Stimulated activated CD4-positive, alpha-beta T cell treated with anti-CD3 and anti-CD28 coated beads, Interleukin-1b, Interleukin-23, amount 100 ng/mL, for 4 hours (primary cell): ENCODE data around the gene CNTNAP2.

Experiments
- DNase-seq, 2 donors: peaks; one replicate each; pipeline ENCODE4 v3.0.0-alpha.2; 2020; ENCODE audit warnings: low read depth in 2 of 2

Gene CNTNAP2

DNA sequence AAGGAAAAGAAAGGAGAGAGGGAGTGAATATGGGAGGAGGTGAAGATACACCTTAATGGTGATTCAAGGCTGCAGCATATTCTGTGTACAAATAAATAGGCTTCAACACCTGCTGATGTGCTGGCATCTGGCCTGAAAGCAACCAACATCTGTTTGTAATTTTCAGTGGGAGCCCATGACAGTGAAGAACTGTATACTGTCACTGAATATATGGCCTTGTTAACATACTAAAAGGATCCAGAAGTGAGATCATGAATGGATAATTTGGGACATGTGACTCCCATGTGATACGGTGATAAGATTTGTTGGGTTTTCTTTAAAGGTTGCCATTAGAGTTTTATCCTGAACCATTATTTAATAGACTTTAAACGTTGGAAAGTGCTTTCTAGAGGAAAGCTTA lies 459.3 kb downstream of the CNTNAP2 start:
- no peak for DNase-seq

DNA sequence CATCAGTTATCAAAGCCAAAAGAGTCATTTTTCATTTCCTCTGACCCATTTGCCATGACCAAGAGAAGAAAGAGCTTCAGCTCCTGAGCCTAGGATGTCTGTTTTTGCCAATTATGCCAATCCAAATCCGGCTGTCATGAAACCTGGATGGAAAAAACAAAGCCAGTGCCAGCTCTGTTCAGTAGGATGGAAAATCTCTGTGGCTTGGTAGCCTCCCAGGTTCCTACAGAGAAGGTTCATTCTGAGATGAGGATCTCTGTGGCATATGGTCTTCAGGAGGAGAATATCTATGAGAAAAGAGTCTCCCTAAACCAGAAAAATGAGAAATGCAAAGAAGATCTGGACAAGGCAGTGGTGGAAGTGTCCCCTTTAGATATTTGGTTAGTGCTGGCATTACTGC lies 475.4 kb downstream of the CNTNAP2 start:
- DNase-seq, result no peak

DNA sequence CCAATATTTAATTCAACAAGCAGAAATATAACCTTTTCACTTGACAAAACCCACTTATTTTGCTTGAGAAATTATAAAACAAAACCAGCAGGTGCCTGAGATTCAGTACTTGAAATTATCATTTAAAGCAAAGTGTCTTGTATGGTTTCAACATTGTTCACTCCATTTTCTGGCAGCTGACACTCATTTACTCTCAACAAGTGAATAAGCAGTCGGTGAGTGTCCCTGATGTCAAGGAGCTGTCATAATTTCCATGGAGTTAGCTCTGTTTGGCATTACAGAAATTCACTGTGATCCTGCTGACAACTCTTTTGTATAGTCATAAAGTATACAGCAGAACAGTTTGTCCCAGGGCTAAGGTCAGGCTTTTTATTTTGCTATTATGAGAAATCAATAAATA lies 490.0 kb downstream of the CNTNAP2 start:
- DNase-seq, result no peak

DNA sequence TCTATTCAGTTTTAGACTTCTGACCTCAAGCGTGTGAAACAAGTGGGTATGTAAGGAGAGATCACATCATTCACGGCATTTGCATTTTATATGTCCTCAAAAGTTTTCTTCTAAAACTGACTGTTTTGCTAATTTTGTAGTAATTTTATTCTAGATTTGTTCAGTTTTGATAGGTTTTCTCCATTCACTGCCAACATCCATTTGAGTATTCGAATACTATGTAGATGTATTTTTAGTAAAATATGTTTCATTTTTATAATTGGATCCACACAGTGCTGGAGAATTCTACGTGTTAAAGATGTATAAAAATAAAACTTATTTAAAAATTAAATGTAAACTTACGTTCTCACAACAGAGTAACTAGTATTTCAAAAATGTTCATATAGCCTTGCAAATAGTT lies 503.0 kb downstream of the CNTNAP2 start:
- no peak for DNase-seq

DNA sequence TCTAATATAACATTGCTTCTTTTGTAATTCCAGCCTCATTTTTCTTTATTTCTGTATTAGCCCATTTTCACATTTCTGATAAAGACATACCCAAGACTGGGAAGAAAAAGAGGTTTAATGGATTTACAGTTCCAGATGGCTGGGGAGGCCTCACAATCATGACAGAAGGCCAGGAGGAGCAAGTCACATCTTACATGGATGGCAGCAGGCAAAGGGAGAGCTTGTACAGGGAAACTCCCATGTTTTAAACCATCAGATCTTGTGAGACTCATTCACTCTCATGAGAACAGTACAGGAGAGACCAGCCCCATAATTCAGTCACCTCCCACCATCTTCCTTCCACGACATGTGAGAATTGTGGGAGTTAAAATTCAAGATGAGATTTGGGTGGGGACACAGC lies 510.3 kb downstream of the CNTNAP2 start:
- DNase-seq, result no peak

DNA sequence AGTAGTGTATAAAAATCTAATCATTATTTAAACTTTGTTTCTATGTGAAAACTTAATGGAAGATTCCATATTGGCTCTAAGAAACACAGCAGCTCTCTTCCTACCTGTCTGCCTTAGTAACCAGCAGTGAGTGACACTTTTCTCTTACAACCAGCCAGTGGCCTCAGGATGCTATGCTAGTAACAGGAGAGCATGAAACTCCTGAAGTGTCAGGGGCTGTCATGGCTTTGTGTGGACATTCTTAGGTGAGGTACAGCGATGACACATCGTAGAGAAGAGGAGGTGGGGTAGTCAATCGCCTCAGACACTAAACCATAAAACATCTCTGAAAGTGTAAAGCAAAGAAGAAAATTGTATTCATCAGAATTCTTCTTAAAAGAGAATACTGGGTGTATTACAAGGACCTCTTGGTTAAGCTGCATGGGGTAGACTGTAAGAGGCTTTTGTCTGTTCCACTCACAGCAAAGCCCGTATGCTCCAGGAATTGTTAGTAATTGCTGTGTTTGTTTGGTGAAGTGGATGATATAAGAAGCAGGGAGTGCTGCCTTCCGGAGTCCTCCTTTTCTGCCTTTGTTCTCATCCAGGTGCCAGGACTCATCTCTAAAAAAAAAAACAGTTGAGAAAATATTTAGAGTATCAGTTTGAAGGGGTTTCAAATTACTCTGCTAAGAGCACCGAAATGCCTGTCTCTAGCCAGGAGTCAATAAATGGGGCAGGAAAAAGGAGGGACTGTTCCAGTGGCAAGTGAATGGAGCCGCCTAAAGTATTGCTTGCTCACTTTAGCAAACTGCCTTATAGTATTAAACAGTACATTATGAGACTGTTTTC lies 518.8 kb downstream of the CNTNAP2 start:
- no peak for DNase-seq

DNA sequence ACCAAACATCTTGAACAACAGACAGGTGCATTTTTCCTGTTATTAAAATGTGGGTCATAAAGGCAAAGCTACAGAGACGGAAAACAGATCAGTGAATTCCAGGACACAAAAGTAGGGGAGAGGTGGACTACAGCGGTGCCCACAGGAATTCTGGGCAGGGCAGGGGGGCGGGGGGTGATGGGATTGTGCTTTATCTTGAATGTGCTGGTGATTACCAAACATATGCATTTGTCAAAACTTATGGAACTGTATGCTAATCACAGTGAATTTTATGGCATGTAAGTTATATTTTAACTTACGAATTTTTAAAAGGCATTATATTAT lies 519.4 kb downstream of the CNTNAP2 start:
- no peak for DNase-seq

DNA sequence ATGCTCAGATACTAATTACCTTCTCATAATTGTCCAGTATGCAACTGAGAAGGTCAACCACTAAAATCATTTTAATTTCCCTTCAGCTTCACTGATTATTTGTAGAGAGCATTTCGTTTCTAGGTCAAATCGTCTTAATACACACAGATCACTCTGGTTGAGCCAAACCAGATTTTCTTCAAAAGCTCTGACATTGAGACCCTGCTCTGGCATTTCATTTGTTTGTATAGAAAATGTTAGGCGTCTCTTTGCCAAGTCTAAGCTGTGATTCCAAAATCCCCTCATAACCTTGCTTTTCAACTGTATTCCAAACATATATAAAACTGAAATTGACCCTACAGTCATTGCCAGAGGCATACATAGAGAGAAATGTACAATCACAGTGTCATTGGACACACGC lies 520.0 kb downstream of the CNTNAP2 start:
- no peak for DNase-seq

DNA sequence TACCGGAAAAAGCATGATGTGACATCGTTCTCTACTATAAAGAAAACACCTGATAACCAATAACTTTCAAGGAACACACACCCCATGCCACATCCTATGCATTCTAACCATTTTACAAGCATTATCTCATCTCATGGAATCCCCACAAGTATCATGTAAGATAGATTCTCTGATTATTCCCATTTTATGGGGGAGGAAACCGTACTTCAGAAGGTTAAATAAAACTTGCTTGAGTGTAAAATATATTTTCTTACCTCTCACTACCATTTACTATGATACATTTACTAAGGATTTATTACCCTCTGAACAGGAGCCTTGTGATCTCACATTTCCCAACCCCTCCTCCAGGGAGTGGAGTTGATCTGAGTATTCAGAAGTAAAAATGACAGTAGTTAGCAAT lies 522.7 kb downstream of the CNTNAP2 start:
- DNase-seq, result no peak

DNA sequence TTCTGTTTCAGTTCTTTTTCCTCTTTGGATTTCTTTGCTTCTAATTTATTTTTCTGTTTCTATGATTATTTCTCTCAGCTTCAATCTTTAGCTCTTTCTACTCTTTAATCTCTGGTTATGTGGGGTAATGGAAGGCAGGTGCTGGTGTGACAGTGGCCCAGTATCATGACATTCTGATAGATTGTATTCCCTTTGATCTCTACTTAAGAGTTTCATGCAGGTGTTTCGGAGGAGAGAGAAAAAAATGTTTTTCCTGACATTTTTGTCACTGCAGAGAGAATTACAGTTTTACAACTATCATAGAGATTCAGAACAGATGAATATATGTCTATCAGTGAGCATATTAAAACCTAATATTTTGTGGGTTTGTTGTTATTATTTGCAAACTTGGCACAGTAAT lies 524.9 kb downstream of the CNTNAP2 start:
- no peak for DNase-seq

DNA sequence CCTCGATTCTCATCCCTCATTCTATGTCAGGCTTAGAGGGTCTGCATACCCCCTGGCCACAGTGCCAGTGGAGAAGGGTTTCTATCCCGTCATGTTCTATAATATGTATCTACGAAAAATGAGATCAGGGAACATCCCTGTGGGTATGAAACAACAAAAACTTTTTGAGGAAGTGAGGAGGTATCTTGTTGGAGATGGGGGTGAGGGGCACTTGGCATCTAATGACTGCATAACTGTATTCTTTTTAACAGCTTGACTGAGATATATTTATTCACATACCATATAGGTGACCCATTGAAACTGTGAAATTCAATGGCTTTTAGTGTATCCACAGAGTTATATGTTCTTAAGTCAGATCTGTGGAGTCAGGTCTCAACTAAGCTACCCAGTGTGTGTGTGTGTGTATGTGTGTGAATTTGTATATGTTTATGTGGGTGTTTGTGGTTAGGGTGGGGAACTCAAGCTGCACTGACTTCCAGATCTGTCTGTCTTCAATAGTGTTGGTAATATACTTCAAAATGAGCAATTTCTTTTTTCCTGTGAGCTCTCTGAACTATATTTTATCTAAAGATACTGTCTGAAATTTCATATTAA lies 528.9 kb downstream of the CNTNAP2 start:
- no peak for DNase-seq

DNA sequence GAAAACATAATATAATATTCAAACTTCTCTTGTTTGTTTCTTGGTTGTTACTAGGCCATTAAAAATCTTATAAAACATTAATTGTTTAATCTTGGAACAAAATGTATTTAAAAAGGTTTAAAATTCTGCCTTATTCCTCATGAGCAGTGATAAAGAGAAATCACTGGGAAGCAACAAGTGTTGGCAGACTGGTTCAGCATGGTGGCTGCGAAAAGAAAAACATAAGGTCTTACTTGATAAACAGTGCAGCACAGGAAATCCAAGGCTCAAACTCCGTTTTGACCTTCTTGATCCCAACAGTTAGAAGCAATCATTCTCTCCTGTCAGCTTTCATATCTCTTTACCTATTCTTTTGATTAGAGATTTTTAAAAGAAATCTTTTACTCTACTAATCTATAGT lies 530.8 kb downstream of the CNTNAP2 start:
- DNase-seq, result no peak

DNA sequence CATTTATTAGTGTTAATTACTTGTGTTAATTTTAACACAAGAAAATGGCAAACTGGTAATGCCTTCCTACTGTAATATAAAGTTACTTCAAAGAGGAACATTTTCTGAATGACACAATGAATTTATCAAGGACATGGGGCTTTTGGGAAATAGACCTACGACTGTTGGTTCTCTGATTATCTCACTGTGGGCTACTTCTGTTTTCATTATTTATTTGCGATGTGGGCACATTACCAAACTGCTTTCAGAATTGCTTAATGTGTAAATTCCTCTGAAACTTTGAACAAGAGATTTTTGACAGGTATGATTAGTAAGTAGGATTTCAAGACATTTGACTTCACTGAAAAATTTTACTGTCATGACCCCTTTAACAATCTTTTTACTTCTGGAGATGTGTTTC lies 535.6 kb downstream of the CNTNAP2 start:
- no peak for DNase-seq

DNA sequence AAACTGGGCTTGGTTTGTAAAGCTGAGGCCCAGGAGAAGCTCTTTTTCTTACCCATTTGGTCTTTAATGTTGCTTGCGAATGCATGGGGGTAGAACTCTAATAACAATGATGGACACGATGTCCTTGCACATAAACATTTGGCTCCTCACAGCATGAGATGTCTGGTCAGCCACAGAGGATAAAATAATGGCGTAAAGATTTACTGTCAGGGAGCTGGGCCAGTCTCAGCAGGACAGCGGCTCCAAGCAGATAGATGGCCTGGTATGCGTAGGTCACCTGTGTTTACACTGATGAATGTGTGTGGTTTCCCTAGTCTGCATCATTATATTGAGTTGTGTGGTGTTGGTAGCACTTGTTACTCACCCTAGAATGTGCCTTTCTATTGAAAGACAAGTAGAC lies 537.4 kb downstream of the CNTNAP2 start:
- no peak for DNase-seq

DNA sequence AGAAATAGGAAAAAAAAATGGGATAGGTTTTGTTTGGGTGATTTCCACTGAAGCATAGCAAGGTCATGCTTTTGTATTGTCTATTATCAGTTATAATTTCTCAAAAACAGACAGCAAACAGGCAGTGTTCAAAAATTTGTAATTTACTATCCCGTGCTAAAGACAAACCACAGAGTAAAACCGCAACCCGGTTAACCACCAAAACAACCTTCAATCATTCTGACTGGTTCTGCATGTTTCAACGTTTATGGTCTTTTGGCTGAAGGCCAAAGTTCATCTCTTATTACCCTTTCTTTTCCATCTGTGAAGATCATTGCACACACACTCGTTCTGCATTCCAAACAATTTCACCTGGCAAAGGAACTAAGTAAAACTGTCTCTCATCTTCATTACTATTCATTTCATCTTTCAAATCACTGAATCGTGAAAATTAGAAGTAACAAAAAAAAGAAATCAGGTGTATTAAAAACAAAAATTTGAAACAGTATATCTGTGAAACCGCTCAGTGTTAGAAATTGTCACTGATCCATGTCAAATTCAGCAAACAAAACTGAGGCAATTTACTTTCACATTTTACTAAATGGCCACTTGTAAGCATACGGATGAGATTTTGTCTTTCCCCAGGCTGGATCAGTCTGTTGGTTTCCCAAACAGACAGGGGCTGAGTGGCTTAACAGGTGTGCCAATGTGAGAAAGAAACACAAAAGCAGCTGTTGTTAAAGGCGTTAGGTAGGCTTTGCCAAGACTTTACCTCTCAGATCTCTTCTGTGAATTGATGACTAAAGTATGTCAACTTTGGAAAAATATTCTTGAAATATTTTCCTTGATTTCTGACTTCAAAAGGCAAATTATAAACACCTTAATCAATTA lies 539.6 kb downstream of the CNTNAP2 start:
- no peak for DNase-seq

DNA sequence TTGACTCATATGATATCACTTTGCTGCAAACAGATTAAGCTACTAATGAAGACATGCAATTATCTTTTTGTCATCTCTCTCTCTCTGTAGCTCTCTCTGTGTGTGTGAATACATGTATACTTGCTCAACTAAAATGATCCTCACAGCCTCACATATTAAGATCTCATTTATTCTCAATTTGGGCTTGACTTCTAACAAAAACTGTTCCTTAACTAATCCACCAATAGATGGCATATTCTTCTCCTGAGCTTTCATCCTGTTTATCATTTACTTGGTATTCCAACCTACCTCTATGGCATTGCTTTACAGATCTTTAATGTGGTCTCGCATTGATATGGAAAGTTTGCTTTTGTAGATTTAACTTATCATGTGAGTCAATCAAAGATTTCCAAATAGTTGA lies 540.4 kb downstream of the CNTNAP2 start:
- no peak for DNase-seq

DNA sequence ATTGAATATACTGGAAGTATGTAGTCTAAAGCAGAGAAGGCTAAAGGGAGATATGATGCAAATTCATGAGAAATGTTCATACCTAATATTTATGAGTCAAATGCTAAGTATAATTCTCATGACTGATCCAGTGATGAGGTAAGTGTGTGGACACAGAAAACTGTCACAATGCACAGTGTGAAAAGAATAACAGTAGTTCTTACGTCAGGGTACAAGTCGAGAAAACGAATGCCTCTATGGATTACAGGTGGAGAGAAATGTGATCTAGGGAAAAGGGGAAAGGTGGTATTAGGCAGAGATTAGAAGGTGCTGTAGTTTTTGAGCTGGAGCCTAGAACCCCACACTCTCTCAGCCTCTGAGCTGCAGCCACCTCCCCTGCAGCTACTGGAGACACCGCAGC lies 542.0 kb downstream of the CNTNAP2 start:
- no peak for DNase-seq

DNA sequence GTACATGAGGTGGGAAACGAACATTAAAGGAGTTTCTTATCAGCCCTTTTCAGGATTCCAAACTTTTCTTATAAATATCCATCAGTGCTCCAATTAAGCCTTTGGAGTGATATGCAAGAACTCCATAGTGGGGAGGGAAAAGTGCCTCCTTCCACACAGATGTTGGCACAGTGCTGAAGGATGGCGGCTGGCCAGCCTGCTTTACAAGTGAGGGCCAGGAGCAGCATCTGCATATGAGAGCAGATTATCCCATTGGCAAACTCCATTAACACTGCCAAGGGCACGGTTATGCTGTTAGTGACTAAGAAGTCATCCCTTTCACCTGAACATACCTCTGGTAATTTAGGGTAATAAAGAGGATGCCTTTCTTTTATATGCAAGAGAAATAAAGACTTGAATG lies 543.1 kb downstream of the CNTNAP2 start:
- no peak for DNase-seq

DNA sequence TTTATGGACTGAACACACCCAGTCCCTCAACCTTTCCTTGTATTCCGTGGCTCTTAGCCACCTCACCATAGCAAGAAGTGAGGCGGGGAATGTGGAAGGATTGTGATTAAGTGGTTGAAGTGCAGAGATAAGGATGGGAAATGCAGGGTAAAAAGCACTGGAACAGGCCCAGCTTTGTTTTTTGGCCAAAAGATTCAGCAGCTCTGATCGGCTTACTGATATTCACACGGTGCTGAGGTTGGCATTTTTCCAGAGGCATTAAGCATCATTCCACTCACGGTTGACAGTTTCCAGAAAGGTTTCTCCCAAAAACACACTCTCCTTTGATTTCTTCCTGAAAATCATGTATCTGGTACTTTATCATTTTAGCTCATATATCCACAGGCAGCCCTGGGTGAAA lies 544.2 kb downstream of the CNTNAP2 start:
- DNase-seq, result no peak

DNA sequence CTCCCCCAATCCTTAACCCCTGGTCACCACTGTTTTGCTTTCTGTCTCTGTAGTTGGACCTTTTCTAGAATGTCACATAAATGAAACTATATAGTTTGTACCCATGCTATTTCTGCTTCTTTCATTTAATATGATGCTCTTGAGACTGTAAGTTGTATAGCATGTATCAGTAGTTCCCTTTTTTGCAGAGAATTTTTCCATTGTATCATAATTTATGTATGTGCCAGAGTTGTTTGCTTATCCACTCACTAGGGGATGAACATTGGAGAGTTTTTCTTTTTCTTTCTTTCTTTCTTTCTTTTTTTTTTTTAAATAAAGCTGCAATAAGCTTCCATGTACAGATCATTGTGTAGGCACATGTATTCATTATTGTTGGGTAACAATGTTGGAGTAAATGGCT lies 544.8 kb downstream of the CNTNAP2 start:
- no peak for DNase-seq

DNA sequence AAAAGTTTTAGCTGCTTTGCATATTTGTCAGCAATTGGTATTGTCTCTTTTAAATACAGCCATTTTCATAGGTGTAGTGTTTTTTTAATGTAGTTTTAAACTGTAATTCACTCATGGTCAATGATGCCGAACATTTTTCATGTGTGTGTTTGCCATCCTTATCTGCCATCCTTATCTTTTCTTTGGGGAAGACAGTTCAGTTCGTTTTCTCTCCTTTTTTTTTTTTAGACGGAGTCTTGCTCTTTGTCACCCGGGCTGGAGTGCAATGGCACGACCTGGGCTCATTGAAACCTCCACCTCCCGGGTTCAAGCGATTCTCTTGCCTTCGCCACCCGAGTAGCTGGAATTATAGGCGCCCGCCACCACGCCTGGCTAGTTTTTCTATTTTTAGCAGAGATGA lies 545.3 kb downstream of the CNTNAP2 start:
- DNase-seq, result no peak

DNA sequence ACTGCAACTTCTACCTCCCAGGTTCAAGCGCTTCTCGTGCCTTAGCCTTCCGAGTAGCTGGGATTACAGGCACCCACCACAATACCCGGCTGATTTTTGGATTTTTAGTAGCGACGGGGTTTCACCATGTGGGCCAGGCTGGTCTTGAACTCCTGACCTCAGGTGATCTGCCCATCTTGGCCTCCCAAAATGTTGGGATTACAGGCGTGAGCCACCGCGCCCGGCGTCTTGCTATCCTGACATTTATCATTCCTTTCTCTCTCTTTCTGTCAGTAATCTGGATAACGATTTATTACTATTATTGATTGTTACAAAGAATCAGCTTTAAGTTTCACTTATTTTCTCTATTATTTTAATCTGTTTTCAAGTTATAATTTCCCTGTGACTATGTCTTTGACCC lies 548.4 kb downstream of the CNTNAP2 start:
- DNase-seq, result no peak

DNA sequence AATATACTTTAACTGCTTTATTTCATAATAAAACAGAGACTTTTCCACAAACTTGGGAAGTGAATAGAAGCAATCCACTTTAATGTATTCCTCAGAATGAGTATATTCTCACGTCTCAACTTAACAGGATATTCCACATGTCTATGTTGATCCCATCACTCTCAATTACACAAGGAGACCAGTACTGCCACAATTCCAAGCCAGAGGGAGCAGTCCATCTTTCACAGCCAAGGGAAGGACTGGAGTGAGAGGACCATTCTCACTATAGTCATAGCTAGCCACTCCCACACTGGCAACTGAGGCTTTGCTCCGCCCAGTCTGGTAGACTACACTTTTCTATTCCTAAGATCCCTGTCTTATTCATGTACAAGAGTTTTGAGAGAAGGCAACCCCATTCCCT lies 553.9 kb downstream of the CNTNAP2 start:
- DNase-seq, result no peak
